K562 (cell line): ENCODE results near the gene FOXJ3. TPM values are rescaled to one million over a fixed set of nuclear protein-coding genes. Genes with fewer than 3 reads are reported as not detected.

Experiments used
- ATAC-seq: fragments of 200-7000 bp; cut with Tn5 transposase; 3 replicates; pipeline ENCODE4 v1.9.1; 2020; ENCODE audit warnings: moderate library complexity
- BruUV-seq: library from RNA; stranded (reverse); fragments of 400-500 nt; replicated peaks from 2 replicates; lab custom pipeline; 2021; lab: Mats Ljungman, UMichigan
- CTCF ChIA-PET: fragments of 300-600 bp; formaldehyde crosslinking; extraction: SDS; loops from one replicate; lab custom pipeline; 2021; ENCODE audit warnings: low intra/inter-chr PET ratio; lab: Yijun Ruan, JAX
- POLR2A ChIA-PET: fragments of 300-600, 350-650 bp; sonication (Branson Sonifier 250); formaldehyde crosslinking; extraction: SDS; loops from one replicate; lab custom pipeline; 2021; ENCODE audit warnings: antibody characterized with exemption, inconsistent platforms; lab: Yijun Ruan, JAX
- DNase-seq, 4 experiments: peaks; one replicate each; pipeline versions ENCODE4 v3.0.0 to v3.0.0-alpha.2; 2011 to 2018; ENCODE audit warnings: low spot score in 3 of 4, mixed read lengths in 3 of 4; ENCODE audit errors: extremely low read depth in 1 of 4
- FAIRE-seq: peaks from 2 replicates; lab custom pipeline; 2011; peaks lifted over from hg19 to GRCh38; lab: Jason Lieb, UNC
- H2AFZ ChIP-seq: 2 replicates; pipeline ENCODE4 v1.6.0; 2011; ENCODE audit warnings: low read depth, low read length, control low read depth, inconsistent platforms
- H3K27ac ChIP-seq: fragments of 200-600 bp; 3 replicates; pipeline ENCODE4 v1.8.0; 2011; ENCODE audit warnings: low read depth, mild to moderate bottlenecking, control low read depth, inconsistent platforms, low read length, moderate library complexity, mixed read lengths; ENCODE audit errors: extremely low read depth
- H3K27me3 ChIP-seq, 2 experiments: fragments of 300-600 bp in 1 of 2; 2 replicates in 1 of 2; 3 replicates in 1 of 2; pipeline versions ENCODE4 v1.6.0 to v1.8.0; 2011; ENCODE audit warnings: inconsistent platforms in 2 of 2, low read length in 2 of 2, mild to moderate bottlenecking in 1 of 2, mixed read lengths in 1 of 2, moderate library complexity in 1 of 2; ENCODE audit not compliant: control insufficient read depth in 2 of 2, insufficient read depth in 2 of 2
- H3K36me3 ChIP-seq: fragments of 300-600 bp; 3 replicates; pipeline ENCODE4 v1.8.0; 2011; ENCODE audit warnings: mild to moderate bottlenecking, low read length, inconsistent platforms; ENCODE audit not compliant: control insufficient read depth, insufficient read depth
- H3K4me1 ChIP-seq, 2 experiments: fragments of 200-600 bp in 1 of 2; replicated peaks in 1 of 2; 2 replicates in 1 of 2; 3 replicates in 1 of 2; pipeline versions ENCODE4 v1.5.1 to v1.8.0; 2011; ENCODE audit warnings: inconsistent platforms in 2 of 2, low read length in 2 of 2, mild to moderate bottlenecking in 1 of 2, mixed read lengths in 1 of 2, moderate library complexity in 1 of 2; ENCODE audit not compliant: control insufficient read depth in 2 of 2, insufficient read depth in 2 of 2
- H3K4me2 ChIP-seq: 2 replicates; pipeline ENCODE4 v1.6.1; 2011; ENCODE audit warnings: low read length, control low read depth, inconsistent platforms, mixed read lengths; ENCODE audit not compliant: insufficient read depth
- H3K4me3 ChIP-seq: fragments of 200-600 bp; sonication (generic), shearing (Covaris generic); 2 replicates; pipeline ENCODE4 v1.5.1; 2016; ENCODE audit warnings: control low read depth, inconsistent platforms
- H3K79me2 ChIP-seq: fragments of 200-600 bp; 3 replicates; pipeline ENCODE4 v1.8.0; 2011; ENCODE audit warnings: low read length, inconsistent platforms; ENCODE audit not compliant: control insufficient read depth, insufficient read depth
- H3K9ac ChIP-seq, 2 experiments: 2 replicates each; pipeline versions ENCODE4 v1.6.0 to v1.6.1; 2011; ENCODE audit warnings: low read depth in 2 of 2, low read length in 2 of 2, control low read depth in 1 of 2, inconsistent platforms in 1 of 2, mild to moderate bottlenecking in 1 of 2, mixed read lengths in 1 of 2; ENCODE audit not compliant: insufficient read depth in 1 of 2
- H3K9me1 ChIP-seq: one replicate; pipeline ENCODE4 v1.6.0; 2011; ENCODE audit warnings: inconsistent platforms, mild to moderate bottlenecking, low read length, moderate library complexity; ENCODE audit not compliant: control insufficient read depth, insufficient read depth
- H3K9me3 ChIP-seq: replicated peaks from 2 replicates; pipeline ENCODE4 v1.5.1; 2011; ENCODE audit warnings: low read depth, low read length, inconsistent platforms; ENCODE audit not compliant: control insufficient read depth, insufficient read depth
- H4K20me1 ChIP-seq: replicated peaks from 2 replicates; pipeline ENCODE4 v1.6.1; 2011; ENCODE audit warnings: low read length, inconsistent platforms, mixed read lengths; ENCODE audit not compliant: control insufficient read depth, insufficient read depth
- CTBP1 ChIP-seq: fragments of 450-650 bp; IDR thresholded peaks from 2 replicates; pipeline ENCODE4 v1.6.1; 2016; ENCODE audit warnings: borderline replicate concordance
- GATAD2A ChIP-seq: fragments of 450-650 bp; IDR thresholded peaks from 2 replicates; pipeline ENCODE4 v1.6.1; 2017
- HLTF ChIP-seq: fragments of 450-650 bp; IDR thresholded peaks from 2 replicates; pipeline ENCODE4 v1.6.1; 2016
- NCOA1 ChIP-seq: fragments of 450-650 bp; IDR thresholded peaks from 2 replicates; pipeline ENCODE4 v1.6.1; 2016; ENCODE audit warnings: low read depth
- RERE ChIP-seq: sonication (generic); formaldehyde crosslinking; IDR thresholded peaks from 2 replicates; pipeline ENCODE4 v1.8.0; 2023; ENCODE audit warnings: missing genetic modification reagents, mild to moderate bottlenecking, borderline replicate concordance
- SRSF9 ChIP-seq: fragments of 200-400 bp; formaldehyde crosslinking; IDR thresholded peaks from 2 replicates; pipeline ENCODE4 v1.6.1; 2017; ENCODE audit warnings: low read depth, low read length, borderline replicate concordance
- TAF9B ChIP-seq: fragments of 450-650 bp; IDR thresholded peaks from 2 replicates; pipeline ENCODE4 v1.6.1; 2018; ENCODE audit warnings: mild to moderate bottlenecking; ENCODE audit not compliant: partially characterized antibody
- ZC3H4 ChIP-seq: sonication (generic); formaldehyde crosslinking; IDR thresholded peaks from 2 replicates; pipeline ENCODE4 v1.9.0; 2021; ENCODE audit warnings: missing genetic modification reagents, borderline replicate concordance
- ZNF212 ChIP-seq: fragments of 450-650 bp; formaldehyde crosslinking; IDR thresholded peaks from 2 replicates; pipeline ENCODE4 v1.4.0; 2020; ENCODE audit warnings: mild to moderate bottlenecking
- WGBS: fragments of 100-300 bp; shearing (Covaris generic); methylation state at CpG from one replicate; pipeline ENCODE4 v1.1.6; 2016; ENCODE audit warnings: low coverage, mixed read lengths; ENCODE audit not compliant: insufficient coverage; ENCODE audit errors: missing lambda C conversion rate; 5-methylcytosine and 5-hydroxymethylcytosine counted together
- in situ Hi-C: fragments of 300-500 bp; cut with MboI; formaldehyde crosslinking; loops from 4 replicates; pipeline ENCODE4 v1.15.0; 2018; ENCODE audit warnings: inconsistent platforms, mixed read lengths
- intact Hi-C: fragments of 100-400 bp; cut with micrococcal nuclease; formaldehyde crosslinking; loops from 2 replicates; pipeline ENCODE4 v1.14.2; 2022
- polyA plus RNA-seq, 8 experiments: library from polyadenylated mRNA; depleted of rRNA in 4 of 8; stranded (reverse) in 5 of 8; unstranded in 3 of 8; fragments of >200 nt; fragmentation: Nextera tagmentation in 2 of 8; fragmentation: Illumina TruSeq in 1 of 8; extraction: Ambion mirVana in 2 of 8; extraction: Trizol in 1 of 8; gene quantifications; 2 replicates each; pipeline versions ENCODE4 v1.2.1 to v1.2.3, GENCODE V29; 2011 to 2014; ENCODE audit warnings: inconsistent platforms in 1 of 8, missing spikeins in 1 of 8
- total RNA-seq, 7 experiments: library from RNA; depleted of rRNA in 6 of 7; stranded (reverse); fragments of >200 nt in 6 of 7; fragmentation: Illumina TruSeq in 2 of 7; extraction: Trizol in 2 of 7; gene quantifications; 2 replicates each; pipeline versions ENCODE4 v1.2.1 to v1.2.3, GENCODE V29; 2011 to 2021; ENCODE audit warnings: low replicate concordance in 1 of 7
- TF ChIP-seq, protein P1 (sequence below): fragments of 450-650 bp; IDR thresholded peaks from 2 replicates; pipeline ENCODE4 v1.6.1; 2016
- TF ChIP-seq, protein P2 (sequence below): fragments of 450-650 bp; conservative IDR thresholded peaks from 2 replicates; pipeline ENCODE4 v1.6.1; 2016; ENCODE audit warnings: missing genetic modification characterization, low read depth, mild to moderate bottlenecking, control low read depth, missing compliant biosample characterization

FOXJ3 gene
- total and polyA plus RNA-seq, 9 of the 15 experiments (the other 6 are each of a cell fraction or from before 2014, with no cell fraction given), result 8.7 to 35.3 (median 23.4) TPM

DNA sequence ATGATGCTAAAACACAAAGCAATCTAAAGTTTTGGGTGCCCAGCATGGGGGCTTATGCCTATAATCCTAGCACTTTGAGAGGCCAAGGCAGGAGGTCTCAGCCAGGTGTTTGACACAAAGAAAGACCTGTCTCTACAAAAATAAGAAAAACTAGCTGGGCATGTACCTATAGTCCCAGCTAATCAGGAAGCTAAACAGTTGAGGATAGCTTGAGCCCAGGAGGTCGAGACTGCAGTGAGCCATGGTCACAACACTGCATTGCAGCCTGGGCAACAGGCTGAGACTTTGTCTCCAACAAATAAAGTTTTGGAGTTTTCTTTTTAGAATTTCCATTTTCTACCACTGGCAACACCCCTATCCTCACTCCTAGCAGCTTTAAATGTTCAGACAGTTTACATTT is 115.4 kb downstream of the FOXJ3 start (continued):
- no peak for TF ChIP-seq RERE (CRISPR knock-in tag)

- no peak overlapping the region for H3K4me2 ChIP-seq
- H3K36me3 ChIP-seq, result peaks cover 13% of the 10 kb centered on the region; the same call in 2 of the 3 replicates
- ChIA-PET POLR2A (no interaction called here), CTCF (no interaction called here)
- intact Hi-C loops (no loop called here), in situ Hi-C loops (no loop called here)
- no peaks in the 10 kb centered on the region for H3K9me3 ChIP-seq
- H4K20me1 ChIP-seq, result no peaks in the 10 kb centered on the region
- 76% methylated on average over 1 of the region's 1 CpG for whole genome bisulfite sequencing
- no peak for ATAC-seq
- peaks cover 36% of the 10 kb centered on the region for H3K79me2 ChIP-seq
- BruUV-seq, result no TSS peak
- no peak overlapping the region for H3K27ac ChIP-seq
- no peaks in the 10 kb centered on the region for H3K27me3 ChIP-seq
- FAIRE-seq, result no peak
- no peaks in the 10 kb centered on the region; a peak in 2 of 5 replicates for H3K4me1 ChIP-seq
- no peak overlapping the region for H2AFZ ChIP-seq
- no peak for DNase-seq
- no peak overlapping the region for H3K4me3 ChIP-seq
- TF ChIP-seq ZC3H4 (CRISPR knock-in tag) (no peak), SRSF9 (no peak), GATAD2A (no peak), TAF9B (no peak), HLTF (no peak), ZNF212 (CRISPR knock-in tag) (no peak), CTBP1 (no peak), NCOA1 (no peak)
- TF ChIP-seq, protein P1, sequence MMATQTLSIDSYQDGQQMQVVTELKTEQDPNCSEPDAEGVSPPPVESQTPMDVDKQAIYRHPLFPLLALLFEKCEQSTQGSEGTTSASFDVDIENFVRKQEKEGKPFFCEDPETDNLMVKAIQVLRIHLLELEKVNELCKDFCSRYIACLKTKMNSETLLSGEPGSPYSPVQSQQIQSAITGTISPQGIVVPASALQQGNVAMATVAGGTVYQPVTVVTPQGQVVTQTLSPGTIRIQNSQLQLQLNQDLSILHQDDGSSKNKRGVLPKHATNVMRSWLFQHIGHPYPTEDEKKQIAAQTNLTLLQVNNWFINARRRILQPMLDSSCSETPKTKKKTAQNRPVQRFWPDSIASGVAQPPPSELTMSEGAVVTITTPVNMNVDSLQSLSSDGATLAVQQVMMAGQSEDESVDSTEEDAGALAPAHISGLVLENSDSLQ, result no peak
- TF ChIP-seq, protein P2, sequence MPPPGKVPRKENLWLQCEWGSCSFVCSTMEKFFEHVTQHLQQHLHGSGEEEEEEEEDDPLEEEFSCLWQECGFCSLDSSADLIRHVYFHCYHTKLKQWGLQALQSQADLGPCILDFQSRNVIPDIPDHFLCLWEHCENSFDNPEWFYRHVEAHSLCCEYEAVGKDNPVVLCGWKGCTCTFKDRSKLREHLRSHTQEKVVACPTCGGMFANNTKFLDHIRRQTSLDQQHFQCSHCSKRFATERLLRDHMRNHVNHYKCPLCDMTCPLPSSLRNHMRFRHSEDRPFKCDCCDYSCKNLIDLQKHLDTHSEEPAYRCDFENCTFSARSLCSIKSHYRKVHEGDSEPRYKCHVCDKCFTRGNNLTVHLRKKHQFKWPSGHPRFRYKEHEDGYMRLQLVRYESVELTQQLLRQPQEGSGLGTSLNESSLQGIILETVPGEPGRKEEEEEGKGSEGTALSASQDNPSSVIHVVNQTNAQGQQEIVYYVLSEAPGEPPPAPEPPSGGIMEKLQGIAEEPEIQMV (tag), result no peak
- no peaks in the 10 kb centered on the region for H3K9me1 ChIP-seq
- no peak overlapping the region for H3K9ac ChIP-seq
These were observed 120.6 kb downstream of the FOXJ3 start for GRCh38 chr1:42214447-42214871.
